Measurements from ENCODE around the gene UBE2D4.
"Not testable (repeated sequence)": the region's sequence is repeated elsewhere in the genome, so short reads cannot be mapped to it uniquely, and the experiment has no call there.

GRCh38 chr7:43983736-43984135, 57.5 kb downstream of the UBE2D4 start:
- TF ChIP-seq FOXM1 (IDR thresholded peaks at IDR 0.05; ENCODE audit: borderline replicate concordance); ZNF384 (IDR thresholded peaks at IDR 0.05): not testable (repeated sequence)
- TF ChIP-seq, protein P1, sequence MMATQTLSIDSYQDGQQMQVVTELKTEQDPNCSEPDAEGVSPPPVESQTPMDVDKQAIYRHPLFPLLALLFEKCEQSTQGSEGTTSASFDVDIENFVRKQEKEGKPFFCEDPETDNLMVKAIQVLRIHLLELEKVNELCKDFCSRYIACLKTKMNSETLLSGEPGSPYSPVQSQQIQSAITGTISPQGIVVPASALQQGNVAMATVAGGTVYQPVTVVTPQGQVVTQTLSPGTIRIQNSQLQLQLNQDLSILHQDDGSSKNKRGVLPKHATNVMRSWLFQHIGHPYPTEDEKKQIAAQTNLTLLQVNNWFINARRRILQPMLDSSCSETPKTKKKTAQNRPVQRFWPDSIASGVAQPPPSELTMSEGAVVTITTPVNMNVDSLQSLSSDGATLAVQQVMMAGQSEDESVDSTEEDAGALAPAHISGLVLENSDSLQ (IDR thresholded peaks at IDR 0.05): not testable (repeated sequence)
